CD14-positive monocyte (primary cell): Measurements from ENCODE around the gene UBL4A. TPM values are rescaled to one million over a fixed set of nuclear protein-coding genes. Genes with fewer than 3 reads are reported as not detected.

Source experiments
- DNase-seq, 3 donors: peaks; one replicate each; pipeline ENCODE4 v3.0.0-alpha.2; 2011 to 2022
- H2AFZ ChIP-seq: 2 replicates; pipeline ENCODE4 v1.6.0; 2012; ENCODE audit warnings: mild to moderate bottlenecking, low read depth, low read length, inconsistent platforms; ENCODE audit not compliant: insufficient read depth, poor library complexity, severe bottlenecking
- H3K27ac ChIP-seq, 2 donors: 1 replicate in 1 of 2; 2 replicates in 1 of 2; pipeline ENCODE4 v1.5.1; 2012 to 2013; ENCODE audit warnings: low read length in 2 of 2, control low read depth in 1 of 2, inconsistent platforms in 1 of 2, low read depth in 1 of 2, mild to moderate bottlenecking in 1 of 2
- H3K27me3 ChIP-seq, 2 donors: one replicate each; pipeline versions ENCODE4 v1.6.0 to v1.6.1; 2011 to 2013; ENCODE audit warnings: low read length in 2 of 2; ENCODE audit not compliant: control insufficient read depth in 2 of 2, insufficient read depth in 2 of 2
- H3K36me3 ChIP-seq, 2 donors: replicated peaks in 1 of 2; 1 replicate in 1 of 2; 2 replicates in 1 of 2; pipeline versions ENCODE4 v1.5.1 to v1.6.1; 2012 to 2013; ENCODE audit warnings: low read length in 2 of 2, control low read depth in 1 of 2, inconsistent platforms in 1 of 2, mild to moderate bottlenecking in 1 of 2; ENCODE audit not compliant: insufficient read depth in 2 of 2, control insufficient read depth in 1 of 2
- H3K4me1 ChIP-seq, 2 donors: 1 replicate in 1 of 2; 2 replicates in 1 of 2; pipeline versions ENCODE4 v1.5.1 to v1.6.1; 2012 to 2013; ENCODE audit warnings: low read length in 2 of 2, control low read depth in 1 of 2, inconsistent platforms in 1 of 2, mild to moderate bottlenecking in 1 of 2, moderate library complexity in 1 of 2; ENCODE audit not compliant: insufficient read depth in 2 of 2, control insufficient read depth in 1 of 2
- H3K4me2 ChIP-seq: replicated peaks from 2 replicates; pipeline ENCODE3; 2012; ENCODE audit warnings: low read length, moderate library complexity, mild to moderate bottlenecking; ENCODE audit not compliant: poor library complexity, severe bottlenecking; ENCODE audit errors: extremely low read depth
- H3K4me3 ChIP-seq, 3 experiments: fragments of 200-600 bp in 1 of 3; sonication (generic) in 1 of 3; replicated peaks in 1 of 3; 1 replicate in 2 of 3; 2 replicates in 1 of 3; pipeline ENCODE4 v1.5.1; 2011 to 2013; ENCODE audit warnings: low read length in 3 of 3, mild to moderate bottlenecking in 3 of 3, control low read depth in 2 of 3, low read depth in 2 of 3, inconsistent platforms in 1 of 3, moderate library complexity in 1 of 3
- H3K79me2 ChIP-seq: 2 replicates; pipeline ENCODE4 v1.6.0; 2012; ENCODE audit warnings: mild to moderate bottlenecking, control low read depth, inconsistent platforms, low read length, moderate library complexity; ENCODE audit not compliant: insufficient read depth
- H3K9ac ChIP-seq: 2 replicates; pipeline ENCODE4 v1.6.0; 2017; ENCODE audit warnings: low read length, mild to moderate bottlenecking; ENCODE audit not compliant: insufficient read depth, poor library complexity, severe bottlenecking
- H3K9me3 ChIP-seq, 2 donors: replicated peaks in 1 of 2; 1 replicate in 1 of 2; 2 replicates in 1 of 2; pipeline versions ENCODE4 v1.5.1 to v1.6.1; 2012 to 2013; ENCODE audit warnings: low read length in 2 of 2, control low read depth in 1 of 2; ENCODE audit not compliant: control insufficient read depth in 1 of 2, insufficient read depth in 1 of 2
- H4K20me1 ChIP-seq: 2 replicates; pipeline ENCODE4 v1.6.0; 2012; ENCODE audit warnings: mild to moderate bottlenecking, low read length, control low read depth, moderate library complexity; ENCODE audit not compliant: insufficient read depth
- H3K27ac Mint-ChIP-seq, 7 donors: one replicate each; pipeline ENCODE4 v1.8.0; 2020; ENCODE audit warnings: mild to moderate bottlenecking in 7 of 7, mixed read lengths in 7 of 7, moderate library complexity in 6 of 7, inconsistent platforms in 2 of 7
- H3K27me3 Mint-ChIP-seq, 3 donors: one replicate each; pipeline ENCODE4 v1.8.0; 2021 to 2022; ENCODE audit warnings: low read depth in 3 of 3, mild to moderate bottlenecking in 3 of 3, mixed read lengths in 3 of 3, moderate library complexity in 3 of 3, inconsistent platforms in 1 of 3
- H3K36me3 Mint-ChIP-seq, 2 donors: one replicate each; pipeline ENCODE4 v1.8.0; 2020; ENCODE audit warnings: mixed read lengths in 2 of 2, inconsistent platforms in 1 of 2, mild to moderate bottlenecking in 1 of 2
- H3K4me1 Mint-ChIP-seq: one replicate; pipeline ENCODE4 v1.8.0; 2020; ENCODE audit warnings: mild to moderate bottlenecking, mixed read lengths
- H3K4me3 Mint-ChIP-seq, 2 donors: one replicate each; pipeline ENCODE4 v1.8.0; 2020; ENCODE audit warnings: mild to moderate bottlenecking in 2 of 2, mixed read lengths in 2 of 2, moderate library complexity in 1 of 2
- H3K9me3 Mint-ChIP-seq, 7 donors: one replicate each; pipeline ENCODE4 v1.8.0; 2020 to 2022; ENCODE audit warnings: mixed read lengths in 7 of 7, mild to moderate bottlenecking in 6 of 7, moderate library complexity in 6 of 7, inconsistent platforms in 2 of 7
- CTCF ChIP-seq: fragments of 200-600 bp; IDR thresholded peaks from one replicate; pipeline ENCODE4 v1.8.0; 2022; ENCODE audit warnings: antibody characterized with exemption, mild to moderate bottlenecking
- WGBS: methylation state at CpG from one replicate; pipeline ENCODE4 v1.1.5; 2013; ENCODE audit warnings: missing lambda C conversion rate; ENCODE audit not compliant: insufficient coverage; 5-methylcytosine and 5-hydroxymethylcytosine counted together
- intact Hi-C, 2 donors: fragments of 100-400 bp; cut with micrococcal nuclease; formaldehyde crosslinking; loops; one replicate each; pipeline versions ENCODE4 v1.15.0 to v1.15.1; 2023
- polyA plus RNA-seq, 3 donors: library from polyadenylated mRNA; depleted of rRNA in 1 of 3; unstranded in 2 of 3; stranded (reverse) in 1 of 3; fragments of 300-500 nt in 2 of 3; fragments of >200 nt in 1 of 3; fragmentation: Illumina TruSeq in 2 of 3; gene quantifications; 1 replicate in 2 of 3; 2 replicates in 1 of 3; pipeline ENCODE4 v1.2.3, GENCODE V29; 2012 to 2021

Gene UBL4A
- polyA plus RNA-seq, 3 donors: 27.9 to 29.0 (median 28.1) TPM

- H3K79me2 ChIP-seq: peaks cover 31% of the 10 kb centered on the region
- peaks cover 16 to 23% of the 10 kb centered on the region in 2 donors for H3K4me1 ChIP-seq
- Mint-ChIP-seq H3K4me3 (peak overlapping the region; percentile 37 to 67), H3K36me3 (peaks cover 49 to 70% of the 10 kb centered on the region in 2 donors), H3K27me3 (peaks cover 0 to 13% (median 0%) of the 10 kb centered on the region in 3 donors), H3K4me1 (peaks cover 13% of the 10 kb centered on the region), H3K27ac (peak overlapping the region; percentile 81 to 90 (median 85)), H3K9me3 (peaks cover 0 to 6% (median 0%) of the 10 kb centered on the region in 7 donors)
- no peak for TF ChIP-seq CTCF
- peak overlapping the region in 2 of 3 experiments; percentile 21 to 63 for H3K4me3 ChIP-seq
- H3K9ac ChIP-seq: peak overlapping the region; percentile 50
- no peak for DNase-seq
- H3K4me2 ChIP-seq: peak overlapping the region; percentile 80
- intact Hi-C loops: loop anchor here in 1 of 2 donors (5.0 kb wide), 1 partner anchor 34 kb away; the partner anchor contains the start of gene LAGE3
- H4K20me1 ChIP-seq: peaks cover 24% of the 10 kb centered on the region
- H2AFZ ChIP-seq: peak overlapping the region; percentile 59
- peak overlapping the region; percentile 23 to 70 for H3K27ac ChIP-seq
- H3K27me3 ChIP-seq: no peaks in the 10 kb centered on the region
- peaks cover 0 to under 1% of the 10 kb centered on the region in 2 donors for H3K9me3 ChIP-seq
- peaks cover 43 to 44% of the 10 kb centered on the region in 2 donors for H3K36me3 ChIP-seq
- 0% methylated on average over 4 of the region's 10 CpGs for WGBS
Measured at GRCh38 chrX:154443479-154443910, 42.9 kb downstream of the UBL4A start.

- Histone ChIP-seq H3K27ac (no peak overlapping the region), H2AFZ (no peak overlapping the region), H3K9ac (no peak overlapping the region), H3K4me1 (peaks cover 24 to 34% of the 10 kb centered on the region in 2 donors), H3K9me3 (peaks cover 0 to 5% of the 10 kb centered on the region in 2 donors), H4K20me1 (peaks cover 24% of the 10 kb centered on the region), H3K27me3 (no peaks in the 10 kb centered on the region), H3K4me2 (no peak overlapping the region), H3K4me3 (no peak overlapping the region), H3K79me2 (peaks cover 44% of the 10 kb centered on the region), H3K36me3 (peaks cover 32 to 39% of the 10 kb centered on the region in 2 donors)
- Mint-ChIP-seq H3K27me3 (peaks cover 0 to 14% (median 0%) of the 10 kb centered on the region in 3 donors), H3K27ac (peak overlapping the region in 5 of 7 donors; percentile 26 to 68 (median 36)), H3K4me1 (peaks cover 21% of the 10 kb centered on the region), H3K4me3 (no peak overlapping the region), H3K36me3 (peaks cover 43 to 61% of the 10 kb centered on the region in 2 donors), H3K9me3 (peaks cover 0 to 15% (median 7%) of the 10 kb centered on the region in 7 donors)
- no peak for TF ChIP-seq CTCF
- intact Hi-C loops: loop anchor here in 1 of 2 donors (5.0 kb wide), 1 partner anchor 35 kb away; the partner anchor contains the start of gene LAGE3
- WGBS: 94% methylated on average over 16 of the region's 21 CpGs
- DNase-seq: no peak
Measured at GRCh38 chrX:154441984-154442707, 44.3 kb downstream of the UBL4A start.
